Panc1 (cell line): ENCODE measurements around the gene FBXO30. TPM values are rescaled to one million over a fixed set of nuclear protein-coding genes. Genes with fewer than 3 reads are reported as not detected.

Experiments
- ATAC-seq: fragments of 200-7000 bp; cut with Tn5 transposase; 2 replicates; pipeline ENCODE4 v1.9.1; 2020; ENCODE audit warnings: mild to moderate bottlenecking, moderate library complexity
- BruUV-seq: library from RNA; stranded (reverse); fragments of 400-500 nt; replicated peaks from 2 replicates; lab custom pipeline; 2021; lab: Mats Ljungman, UMichigan
- CTCF ChIA-PET: fragments of 300-600 bp; sonication (Branson Sonifier 250); formaldehyde crosslinking; loops from one replicate; lab custom pipeline; 2022; ENCODE audit warnings: antibody characterized with exemption; lab: Charles Lee
- POLR2A ChIA-PET: fragments of 300-600 bp; sonication (Branson Sonifier 250); formaldehyde crosslinking; loops from one replicate; lab custom pipeline; 2022; ENCODE audit warnings: antibody characterized with exemption; lab: Charles Lee
- DNase-seq: peaks from one replicate; pipeline ENCODE4 v3.0.0-alpha.2; 2010; ENCODE audit warnings: low read depth, low spot score
- H3K27ac ChIP-seq: 2 replicates; pipeline ENCODE4 v1.5.1; 2011; ENCODE audit warnings: mild to moderate bottlenecking, low read length, inconsistent platforms
- H3K27me3 ChIP-seq: fragments of 200-500 bp; sonication (Bioruptor generic); 2 replicates; pipeline ENCODE4 v1.6.0; 2014; ENCODE audit warnings: low read length, inconsistent platforms; ENCODE audit not compliant: control insufficient read depth, insufficient read depth
- H3K36me3 ChIP-seq: fragments of 200-500 bp; sonication (Bioruptor generic); 2 replicates; pipeline ENCODE4 v1.5.1; 2014; ENCODE audit warnings: inconsistent platforms, mild to moderate bottlenecking, low read length, moderate library complexity; ENCODE audit not compliant: control insufficient read depth, insufficient read depth
- H3K4me1 ChIP-seq: 2 replicates; pipeline ENCODE4 v1.5.1; 2011; ENCODE audit warnings: inconsistent platforms, mild to moderate bottlenecking, low read length, moderate library complexity; ENCODE audit not compliant: control insufficient read depth, insufficient read depth
- H3K4me3 ChIP-seq, 2 experiments: 2 replicates each; pipeline ENCODE4 v1.5.1; 2011 to 2012; ENCODE audit warnings: low read depth in 2 of 2, low read length in 2 of 2, mild to moderate bottlenecking in 2 of 2, inconsistent platforms in 1 of 2, moderate library complexity in 1 of 2
- H3K9me3 ChIP-seq: fragments of 200-500 bp; sonication (Bioruptor generic); 2 replicates; pipeline ENCODE4 v1.5.1; 2014; ENCODE audit warnings: low read depth, mild to moderate bottlenecking, inconsistent platforms, low read length, moderate library complexity; ENCODE audit not compliant: control insufficient read depth, insufficient read depth
- CTCF ChIP-seq: fragments of 450-650 bp; IDR thresholded peaks from 2 replicates; pipeline ENCODE4 v1.5.1; 2017; ENCODE audit warnings: mild to moderate bottlenecking
- POLR2AphosphoS5 ChIP-seq: IDR thresholded peaks from 2 replicates; pipeline ENCODE4 v1.6.1; 2012; ENCODE audit warnings: mild to moderate bottlenecking, low read depth, low read length, moderate library complexity
- REST ChIP-seq, 2 experiments: IDR thresholded peaks; 2 replicates each; pipeline ENCODE4 v1.6.1; 2011 to 2012; ENCODE audit warnings: low read depth in 2 of 2, control low read depth in 1 of 2, low read length in 1 of 2, mild to moderate bottlenecking in 1 of 2, moderate library complexity in 1 of 2; ENCODE audit not compliant: insufficient read depth in 1 of 2
- SIN3A ChIP-seq: IDR thresholded peaks from 2 replicates; pipeline ENCODE4 v1.6.1; 2012; ENCODE audit warnings: low read depth, mild to moderate bottlenecking, low read length, moderate library complexity, borderline replicate concordance; ENCODE audit not compliant: insufficient read depth
- TCF7L2 ChIP-seq: IDR thresholded peaks from 2 replicates; pipeline ENCODE4 v1.6.1; 2011; ENCODE audit warnings: mild to moderate bottlenecking, low read depth, low read length, inconsistent platforms
- in situ Hi-C: cut with HindIII; loops from 2 replicates; pipeline ENCODE4 v1.10.0; 2016; ENCODE audit warnings: low sequenced_read_pairs, low pct_unique_long_range_greater_than_20kb
- intact Hi-C: fragments of 100-400 bp; cut with micrococcal nuclease; formaldehyde crosslinking; loops from one replicate; pipeline ENCODE4 v1.10.0; 2022; ENCODE audit not compliant: unreplicated experiment
- total RNA-seq: library from RNA; stranded (reverse); gene quantifications from one replicate; pipeline ENCODE4 v1.2.1, GENCODE V29; 2021; ENCODE audit not compliant: unreplicated experiment

The FBXO30 gene
- total RNA-seq, 1 experiment from 2014 or later: 9.5 TPM

DNA sequence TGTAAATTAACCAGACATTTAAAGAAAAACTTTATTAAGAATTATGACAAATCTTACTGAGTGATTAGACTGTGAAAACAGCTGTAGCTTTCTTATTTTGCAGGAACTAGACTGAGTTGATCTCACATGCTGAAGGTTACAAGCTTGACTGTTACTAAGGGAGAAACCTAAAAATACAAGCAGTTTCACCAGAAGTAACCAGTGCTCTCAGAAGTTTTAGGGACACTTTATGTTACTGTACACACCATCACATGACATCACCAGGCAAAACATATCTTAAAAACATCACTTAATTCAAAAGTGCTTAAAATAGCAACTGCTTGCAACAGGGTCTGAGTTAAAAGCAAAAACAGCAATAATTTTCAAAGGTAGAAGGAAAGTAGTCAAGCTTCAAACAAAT lies 5.4 kb downstream of the FBXO30 start:
- peaks cover 5% of the 10 kb centered on the region; the same call in 1 of the 2 replicates for H3K36me3 ChIP-seq
- DNase-seq: no peak
- H3K9me3 ChIP-seq: no peaks in the 10 kb centered on the region
- intact Hi-C loops: no loop called here
- BruUV-seq: no TSS peak
- CTCF ChIA-PET: no interaction called here
- POLR2A ChIA-PET: no interaction called here
- no peak overlapping the region for H3K4me3 ChIP-seq
- ATAC-seq: no peak
- H3K27ac ChIP-seq: no peak overlapping the region
- H3K27me3 ChIP-seq: no peaks in the 10 kb centered on the region
- in situ Hi-C loops: no loop called here
- H3K4me1 ChIP-seq: peaks cover 13% of the 10 kb centered on the region; the same call in 1 of the 2 replicates
- TF ChIP-seq REST (IDR thresholded peaks at IDR 0.05; ENCODE audit: insufficient read depth in 1 of 2, low read depth in 2 of 2, low read length in 1 of 2) (no peak), TCF7L2 (no peak), POLR2AphosphoS5 (no peak), CTCF (no peak), SIN3A (no peak)

GRCh38 chr6:145808239-145808638 lies 6.4 kb downstream of the FBXO30 start:
- peaks cover 5% of the 10 kb centered on the region; the same call in 1 of the 2 replicates for H3K36me3 ChIP-seq
- DNase-seq: no peak
- H3K27ac ChIP-seq: no peak overlapping the region
- CTCF ChIA-PET: no interaction called here
- no peaks in the 10 kb centered on the region for H3K27me3 ChIP-seq
- H3K4me3 ChIP-seq: no peak overlapping the region
- intact Hi-C loops: no loop called here
- BruUV-seq: no TSS peak
- in situ Hi-C loops: no loop called here
- POLR2A ChIA-PET: no interaction called here
- no peak for ATAC-seq
- no peaks in the 10 kb centered on the region for H3K9me3 ChIP-seq
- TF ChIP-seq CTCF (no peak), REST (IDR thresholded peaks at IDR 0.05; ENCODE audit: insufficient read depth in 1 of 2, low read depth in 2 of 2, low read length in 1 of 2) (no peak), POLR2AphosphoS5 (no peak), SIN3A (no peak), TCF7L2 (no peak)
- H3K4me1 ChIP-seq: peaks cover 13% of the 10 kb centered on the region; the same call in 1 of the 2 replicates
